HL-60 (cell line): ENCODE measurements around the gene SH3PXD2A.

Experiments used
- DNase-seq, 2 experiments: peaks; one replicate each; pipeline ENCODE4 v3.0.0-alpha.2; 2010 to 2020; ENCODE audit warnings: low read depth in 1 of 2, low spot score in 1 of 2
- H3K27ac ChIP-seq: fragments of 250-450 bp; sonication (Bioruptor Pico); replicated peaks from 2 replicates; pipeline ENCODE4 v1.5.1; 2020; ENCODE audit warnings: mild to moderate bottlenecking, moderate library complexity
- H3K27me3 ChIP-seq: fragments of 250-450 bp; sonication (Bioruptor Pico); 2 replicates; pipeline ENCODE4 v1.5.1; 2021; ENCODE audit warnings: mild to moderate bottlenecking, moderate library complexity; ENCODE audit not compliant: insufficient read depth, poor library complexity, severe bottlenecking
- H3K4me3 ChIP-seq: replicated peaks from 2 replicates; pipeline ENCODE4 v1.5.1; 2011; ENCODE audit warnings: mild to moderate bottlenecking, control low read depth, low read length; ENCODE audit not compliant: insufficient read depth
- GABPA ChIP-seq: IDR thresholded peaks from 2 replicates; pipeline ENCODE4 v1.6.1; 2012; ENCODE audit warnings: low read depth
- POLR2AphosphoS5 ChIP-seq: IDR thresholded peaks from 2 replicates; pipeline ENCODE4 v1.6.1; 2012; ENCODE audit warnings: low read depth
- SPI1 ChIP-seq: IDR thresholded peaks from 2 replicates; pipeline ENCODE4 v1.6.1; 2012; ENCODE audit warnings: low read depth, mild to moderate bottlenecking, borderline replicate concordance
- TF ChIP-seq, protein P1 (sequence below): IDR thresholded peaks from 2 replicates; pipeline ENCODE4 v1.6.1; 2012; ENCODE audit warnings: low read depth; ENCODE audit not compliant: insufficient replicate concordance
- TF ChIP-seq, protein P2 (sequence below): IDR thresholded peaks from one replicate; pipeline ENCODE4 v1.5.1; 2011; ENCODE audit warnings: low read length, control low read depth, inconsistent platforms; ENCODE audit not compliant: insufficient read depth

The SH3PXD2A gene

DNA sequence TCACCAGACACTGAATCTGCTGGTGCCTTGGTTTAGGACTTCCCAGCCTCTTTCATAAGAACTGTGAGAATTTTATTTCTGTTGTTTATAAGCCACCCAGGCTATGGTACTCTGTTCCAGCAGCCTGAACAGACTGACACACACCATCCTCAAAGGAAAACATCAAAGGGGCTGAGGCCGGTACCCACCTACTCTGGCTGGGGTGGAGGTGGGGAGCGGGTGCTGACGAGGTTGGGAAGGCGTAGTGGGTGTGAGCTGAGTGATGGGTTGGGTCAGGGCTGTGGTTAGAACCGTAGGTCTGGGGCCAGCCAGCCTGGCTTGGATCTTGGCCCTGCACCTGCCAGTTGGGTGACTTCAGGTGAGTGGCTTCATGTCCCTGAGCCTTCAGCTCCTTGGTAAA, 136.3 kb downstream of the SH3PXD2A start:
- Histone ChIP-seq H3K4me3 (no peak overlapping the region), H3K27me3 (no peaks in the 10 kb centered on the region), H3K27ac (no peak overlapping the region)
- TF ChIP-seq, protein P1, sequence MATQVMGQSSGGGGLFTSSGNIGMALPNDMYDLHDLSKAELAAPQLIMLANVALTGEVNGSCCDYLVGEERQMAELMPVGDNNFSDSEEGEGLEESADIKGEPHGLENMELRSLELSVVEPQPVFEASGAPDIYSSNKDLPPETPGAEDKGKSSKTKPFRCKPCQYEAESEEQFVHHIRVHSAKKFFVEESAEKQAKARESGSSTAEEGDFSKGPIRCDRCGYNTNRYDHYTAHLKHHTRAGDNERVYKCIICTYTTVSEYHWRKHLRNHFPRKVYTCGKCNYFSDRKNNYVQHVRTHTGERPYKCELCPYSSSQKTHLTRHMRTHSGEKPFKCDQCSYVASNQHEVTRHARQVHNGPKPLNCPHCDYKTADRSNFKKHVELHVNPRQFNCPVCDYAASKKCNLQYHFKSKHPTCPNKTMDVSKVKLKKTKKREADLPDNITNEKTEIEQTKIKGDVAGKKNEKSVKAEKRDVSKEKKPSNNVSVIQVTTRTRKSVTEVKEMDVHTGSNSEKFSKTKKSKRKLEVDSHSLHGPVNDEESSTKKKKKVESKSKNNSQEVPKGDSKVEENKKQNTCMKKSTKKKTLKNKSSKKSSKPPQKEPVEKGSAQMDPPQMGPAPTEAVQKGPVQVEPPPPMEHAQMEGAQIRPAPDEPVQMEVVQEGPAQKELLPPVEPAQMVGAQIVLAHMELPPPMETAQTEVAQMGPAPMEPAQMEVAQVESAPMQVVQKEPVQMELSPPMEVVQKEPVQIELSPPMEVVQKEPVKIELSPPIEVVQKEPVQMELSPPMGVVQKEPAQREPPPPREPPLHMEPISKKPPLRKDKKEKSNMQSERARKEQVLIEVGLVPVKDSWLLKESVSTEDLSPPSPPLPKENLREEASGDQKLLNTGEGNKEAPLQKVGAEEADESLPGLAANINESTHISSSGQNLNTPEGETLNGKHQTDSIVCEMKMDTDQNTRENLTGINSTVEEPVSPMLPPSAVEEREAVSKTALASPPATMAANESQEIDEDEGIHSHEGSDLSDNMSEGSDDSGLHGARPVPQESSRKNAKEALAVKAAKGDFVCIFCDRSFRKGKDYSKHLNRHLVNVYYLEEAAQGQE = no peak
- TF ChIP-seq POLR2AphosphoS5 (no peak), SPI1 (no peak)
- no peak for DNase-seq

DNA sequence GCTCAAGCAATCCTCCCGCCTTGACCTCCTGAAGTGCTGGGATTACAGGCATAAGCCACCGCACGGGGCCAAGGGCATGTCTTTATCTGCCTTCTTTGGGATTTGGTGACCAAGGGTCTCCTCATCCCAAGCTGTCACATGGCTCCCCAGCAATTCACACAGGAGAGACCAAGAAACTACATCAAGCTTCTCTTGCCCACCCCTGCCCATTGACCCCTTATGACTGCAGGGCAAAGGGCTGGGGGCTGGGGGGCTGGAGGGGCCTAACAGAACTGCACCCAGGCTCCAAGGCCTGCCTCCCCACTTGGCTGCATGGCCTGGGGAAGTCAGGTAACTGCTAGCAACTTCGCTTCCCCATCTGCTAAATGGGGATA, 137.1 kb downstream of the SH3PXD2A start:
- H3K27ac ChIP-seq = no peak overlapping the region
- TF ChIP-seq SPI1 (no peak), GABPA (no peak), POLR2AphosphoS5 (no peak)
- TF ChIP-seq, protein P2, sequence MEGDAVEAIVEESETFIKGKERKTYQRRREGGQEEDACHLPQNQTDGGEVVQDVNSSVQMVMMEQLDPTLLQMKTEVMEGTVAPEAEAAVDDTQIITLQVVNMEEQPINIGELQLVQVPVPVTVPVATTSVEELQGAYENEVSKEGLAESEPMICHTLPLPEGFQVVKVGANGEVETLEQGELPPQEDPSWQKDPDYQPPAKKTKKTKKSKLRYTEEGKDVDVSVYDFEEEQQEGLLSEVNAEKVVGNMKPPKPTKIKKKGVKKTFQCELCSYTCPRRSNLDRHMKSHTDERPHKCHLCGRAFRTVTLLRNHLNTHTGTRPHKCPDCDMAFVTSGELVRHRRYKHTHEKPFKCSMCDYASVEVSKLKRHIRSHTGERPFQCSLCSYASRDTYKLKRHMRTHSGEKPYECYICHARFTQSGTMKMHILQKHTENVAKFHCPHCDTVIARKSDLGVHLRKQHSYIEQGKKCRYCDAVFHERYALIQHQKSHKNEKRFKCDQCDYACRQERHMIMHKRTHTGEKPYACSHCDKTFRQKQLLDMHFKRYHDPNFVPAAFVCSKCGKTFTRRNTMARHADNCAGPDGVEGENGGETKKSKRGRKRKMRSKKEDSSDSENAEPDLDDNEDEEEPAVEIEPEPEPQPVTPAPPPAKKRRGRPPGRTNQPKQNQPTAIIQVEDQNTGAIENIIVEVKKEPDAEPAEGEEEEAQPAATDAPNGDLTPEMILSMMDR = no peak
- TF ChIP-seq, protein P1 = no peak

GRCh38 chr10:103717341-103718246, 137.8 kb downstream of the SH3PXD2A start:
- H3K27ac ChIP-seq = no peak overlapping the region
- H3K4me3 ChIP-seq = no peak overlapping the region

More for the DNA sequence above, 137.1 kb downstream of the SH3PXD2A start:
- Histone ChIP-seq H3K27me3 (no peaks in the 10 kb centered on the region), H3K4me3 (no peak overlapping the region)
- DNase-seq = no peak

More at GRCh38 chr10:103717341-103718246, 137.8 kb downstream of the SH3PXD2A start:
- no peaks in the 10 kb centered on the region for H3K27me3 ChIP-seq
- TF ChIP-seq, protein P1 = no peak
- TF ChIP-seq GABPA (no peak), POLR2AphosphoS5 (no peak), SPI1 (no peak)
- DNase-seq = no peak
